Astrocyte of the cerebellum (primary cell): ENCODE measurements around the gene KIF1A.
"Not testable (repeated sequence)": the region's sequence is repeated elsewhere in the genome, so short reads cannot be mapped to it uniquely, and the experiment has no call there.

Experiments
- DNase-seq: peaks from one replicate; pipeline ENCODE4 v3.0.0-alpha.2; 2011; ENCODE audit warnings: low read depth
- H3K4me3 ChIP-seq: 2 replicates; pipeline ENCODE4 v1.5.1; 2011; ENCODE audit warnings: mild to moderate bottlenecking, low read depth, low read length, moderate library complexity
- in situ Hi-C: cut with HindIII; loops from 2 replicates; pipeline ENCODE4 v1.10.0; 2017; ENCODE audit warnings: low sequenced_read_pairs
- TF ChIP-seq, protein P1 (sequence below): IDR thresholded peaks from 2 replicates; pipeline ENCODE4 v1.5.1; 2012; ENCODE audit warnings: low read length, low read depth, moderate library complexity, mild to moderate bottlenecking; ENCODE audit errors: missing control alignments

The KIF1A gene

DNA sequence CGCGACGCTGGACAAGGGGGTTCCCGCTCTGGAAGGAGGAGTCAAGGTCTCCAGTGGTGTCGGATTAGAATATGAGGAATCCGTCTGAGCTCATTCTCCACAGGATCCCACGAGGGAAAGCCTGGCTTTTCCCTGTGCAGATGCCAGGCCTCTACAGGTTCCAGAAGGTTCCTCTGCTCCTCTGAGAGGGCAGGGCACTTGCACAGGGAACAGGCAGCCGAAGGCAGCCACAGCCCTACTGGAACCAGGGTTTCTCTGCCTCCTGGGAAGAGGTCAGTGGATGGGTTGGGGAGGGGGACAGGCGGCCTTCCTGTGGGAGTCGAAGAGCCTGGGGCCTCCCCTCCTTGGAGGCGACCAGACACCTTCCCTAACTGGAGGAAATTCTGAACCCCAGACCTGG, 130.0 kb downstream of the KIF1A start:
- in situ Hi-C loops = no loop called here
- TF ChIP-seq, protein P1, sequence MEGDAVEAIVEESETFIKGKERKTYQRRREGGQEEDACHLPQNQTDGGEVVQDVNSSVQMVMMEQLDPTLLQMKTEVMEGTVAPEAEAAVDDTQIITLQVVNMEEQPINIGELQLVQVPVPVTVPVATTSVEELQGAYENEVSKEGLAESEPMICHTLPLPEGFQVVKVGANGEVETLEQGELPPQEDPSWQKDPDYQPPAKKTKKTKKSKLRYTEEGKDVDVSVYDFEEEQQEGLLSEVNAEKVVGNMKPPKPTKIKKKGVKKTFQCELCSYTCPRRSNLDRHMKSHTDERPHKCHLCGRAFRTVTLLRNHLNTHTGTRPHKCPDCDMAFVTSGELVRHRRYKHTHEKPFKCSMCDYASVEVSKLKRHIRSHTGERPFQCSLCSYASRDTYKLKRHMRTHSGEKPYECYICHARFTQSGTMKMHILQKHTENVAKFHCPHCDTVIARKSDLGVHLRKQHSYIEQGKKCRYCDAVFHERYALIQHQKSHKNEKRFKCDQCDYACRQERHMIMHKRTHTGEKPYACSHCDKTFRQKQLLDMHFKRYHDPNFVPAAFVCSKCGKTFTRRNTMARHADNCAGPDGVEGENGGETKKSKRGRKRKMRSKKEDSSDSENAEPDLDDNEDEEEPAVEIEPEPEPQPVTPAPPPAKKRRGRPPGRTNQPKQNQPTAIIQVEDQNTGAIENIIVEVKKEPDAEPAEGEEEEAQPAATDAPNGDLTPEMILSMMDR = no peak
- H3K4me3 ChIP-seq = no peak overlapping the region
- DNase-seq = no peak

GRCh38 chr2:240688553-240688919, 131.5 kb downstream of the KIF1A start:
- TF ChIP-seq, protein P1 = no peak
- no peak for DNase-seq
- in situ Hi-C loops = no loop called here
- H3K4me3 ChIP-seq = no peak overlapping the region

DNA sequence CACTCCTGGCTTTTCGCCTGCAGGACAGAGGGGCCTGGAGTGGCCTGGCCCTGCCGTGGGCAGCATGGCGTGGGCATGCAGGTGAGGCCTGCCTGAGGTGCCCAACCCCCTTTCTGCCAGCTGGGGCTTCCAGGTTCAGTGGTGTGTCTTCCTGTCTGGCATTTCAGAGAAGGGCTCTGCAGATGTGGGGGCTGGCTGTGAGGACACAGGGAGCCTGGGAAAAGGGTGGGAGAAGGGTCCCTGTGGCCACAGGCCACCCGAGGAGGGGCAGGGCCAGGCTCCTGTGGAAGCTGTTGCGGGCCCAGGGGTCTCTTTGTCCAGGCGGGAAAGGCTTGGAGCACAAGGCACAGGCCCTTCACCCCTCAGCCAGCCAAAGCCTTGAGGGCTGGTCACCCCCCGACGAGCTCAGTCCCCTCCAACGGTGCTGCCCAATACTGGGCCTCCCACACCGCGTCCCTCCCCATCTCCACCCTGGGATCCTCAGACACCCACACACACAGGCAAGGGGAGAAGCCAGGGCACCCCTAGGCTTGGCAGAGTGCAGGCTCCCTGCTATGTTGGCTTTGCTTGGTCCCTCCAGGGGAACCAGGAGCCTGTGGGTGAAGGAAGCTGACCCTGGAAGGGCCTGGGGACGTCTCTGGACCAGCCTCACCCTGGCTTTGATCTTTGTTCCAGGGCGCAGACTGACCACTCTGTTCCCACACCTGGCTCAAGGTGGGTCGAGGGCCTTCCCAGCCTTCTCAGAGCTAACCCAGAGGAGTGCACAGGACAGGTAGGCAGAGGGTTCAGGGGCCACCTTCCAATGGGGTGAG, 132.1 kb downstream of the KIF1A start:
- TF ChIP-seq, protein P1 = no peak
- no peak for DNase-seq
- H3K4me3 ChIP-seq = no peak overlapping the region
- in situ Hi-C loops = no loop called here

GRCh38 chr2:240687045-240687740, 132.8 kb downstream of the KIF1A start:
- in situ Hi-C loops = no loop called here
- no peak for DNase-seq
- no peak overlapping the region for H3K4me3 ChIP-seq
- TF ChIP-seq, protein P1 = no peak

DNA sequence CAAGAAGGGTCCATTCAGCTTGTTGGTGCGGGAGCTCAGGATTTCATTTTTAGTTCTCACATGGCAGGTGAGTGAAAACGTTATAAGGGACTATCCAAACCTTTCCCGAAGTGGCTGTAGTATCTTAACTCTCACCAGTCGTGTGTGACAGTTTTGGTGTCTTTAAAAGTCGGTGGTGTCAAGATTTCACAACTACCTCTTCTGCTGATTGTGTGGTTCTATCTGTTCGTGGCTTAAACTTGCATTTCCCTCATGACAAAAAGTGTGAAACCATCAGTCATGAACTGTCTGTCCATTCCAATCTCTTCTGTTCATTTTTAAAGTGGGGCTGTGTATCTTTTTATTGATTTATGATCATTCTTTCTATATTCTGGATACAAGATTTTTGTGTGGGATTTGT, 133.6 kb downstream of the KIF1A start:
- in situ Hi-C loops = no loop called here

DNA sequence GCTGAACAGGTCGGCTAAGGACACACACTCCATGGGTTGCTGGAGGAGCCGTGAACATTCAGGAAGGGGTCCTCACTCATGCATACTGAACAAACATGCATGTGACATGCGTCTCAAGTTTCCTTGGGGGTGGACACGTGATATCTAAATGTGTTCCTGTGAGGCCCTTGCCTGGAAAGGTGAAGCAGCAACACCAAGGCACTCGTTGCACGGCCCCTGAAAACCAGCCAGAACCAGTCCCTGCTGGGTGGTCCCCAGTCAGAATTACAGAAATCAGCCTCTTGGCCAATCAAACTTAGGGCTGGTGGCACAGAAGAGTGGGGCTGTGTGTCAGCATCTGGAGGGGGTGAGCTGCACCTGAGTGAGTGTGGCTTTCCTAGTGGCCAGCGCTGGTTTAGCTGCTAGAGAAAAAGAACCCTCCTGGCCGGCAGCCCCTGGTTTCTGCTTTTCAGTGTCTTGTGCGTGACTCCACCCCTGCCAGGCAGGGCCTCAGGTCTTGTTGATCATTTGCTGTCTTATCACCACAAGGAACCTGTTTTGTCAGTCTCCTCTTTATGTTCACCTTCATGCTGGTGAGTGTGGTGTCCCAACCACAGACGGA, 134.1 kb downstream of the KIF1A start:
- TF ChIP-seq, protein P1 = no peak
- no peak for DNase-seq
- in situ Hi-C loops = no loop called here
- H3K4me3 ChIP-seq = no peak overlapping the region

More for the DNA sequence above, 133.6 kb downstream of the KIF1A start:
- H3K4me3 ChIP-seq = no peak overlapping the region
- DNase-seq = no peak
- TF ChIP-seq, protein P1 = no peak

DNA sequence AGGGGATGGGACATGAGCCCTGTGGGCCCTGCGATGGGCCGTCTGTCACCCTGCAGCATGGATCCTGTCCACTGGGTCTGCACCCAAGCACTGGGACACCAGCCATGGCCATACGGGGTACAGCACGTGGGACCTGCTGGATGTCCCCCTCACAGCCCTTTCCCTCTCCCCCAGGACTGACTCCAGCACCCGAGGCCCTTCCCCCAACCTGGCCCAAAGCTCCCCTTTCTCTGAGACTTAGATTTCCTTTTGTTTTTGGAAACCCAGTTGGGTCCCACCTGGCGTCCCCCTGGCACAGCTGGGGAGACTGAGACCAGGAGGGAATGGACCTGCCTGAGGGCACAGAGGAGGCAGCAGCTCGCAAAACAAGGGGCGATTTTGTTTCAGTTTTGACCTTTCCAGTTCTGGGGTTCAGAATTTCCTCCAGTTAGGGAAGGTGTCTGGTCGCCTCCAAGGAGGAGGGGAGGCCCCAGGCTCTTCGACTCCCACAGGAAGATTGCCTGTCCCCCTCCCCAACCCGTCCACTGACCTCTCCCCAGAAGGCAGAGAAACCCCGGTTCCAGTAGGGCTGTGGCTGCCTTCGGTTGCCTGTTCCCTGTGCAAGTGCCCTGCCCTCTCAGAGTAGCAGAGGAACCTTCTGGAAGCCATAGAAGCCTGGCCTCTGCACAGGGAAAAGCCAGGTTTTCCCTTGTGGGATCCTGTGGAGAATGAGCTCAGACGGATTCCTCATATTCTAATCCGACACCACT, 135.9 kb downstream of the KIF1A start:
- DNase-seq, H3K4me3 ChIP-seq, in situ Hi-C loops: not testable (repeated sequence)

DNA sequence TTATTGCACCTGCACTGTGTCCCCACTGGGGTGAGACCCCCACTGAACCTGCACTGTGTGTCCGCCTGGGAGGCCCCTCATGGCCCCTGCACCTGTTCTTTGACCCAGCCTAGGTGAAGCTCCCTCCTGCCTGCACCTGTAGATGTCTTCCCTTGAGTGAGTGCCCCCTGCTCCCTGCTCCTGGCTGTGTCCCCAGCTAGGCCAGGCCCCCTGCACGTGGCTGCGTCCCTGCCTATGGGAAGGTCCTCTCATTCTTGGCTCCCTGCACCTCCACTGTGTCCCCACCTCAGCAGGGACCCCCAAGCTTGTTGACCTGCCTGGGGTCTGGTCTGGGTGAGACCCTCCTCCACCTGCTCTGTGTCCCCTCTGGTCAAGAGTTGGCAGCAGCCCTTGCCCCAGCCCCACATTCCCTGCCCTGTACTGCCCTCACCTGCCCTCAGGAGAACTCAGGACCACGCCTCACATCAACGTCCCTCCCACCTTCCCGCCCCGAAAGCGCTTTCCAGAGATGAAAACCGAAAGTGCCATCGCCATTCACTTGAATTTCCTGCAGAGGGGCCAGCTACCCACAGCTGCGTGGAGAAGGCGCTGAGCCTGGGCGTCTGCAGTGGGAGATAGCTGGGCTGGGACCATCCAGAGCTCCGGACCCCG, 136.6 kb downstream of the KIF1A start:
- in situ Hi-C loops, DNase-seq, H3K4me3 ChIP-seq: not testable (repeated sequence)

DNA sequence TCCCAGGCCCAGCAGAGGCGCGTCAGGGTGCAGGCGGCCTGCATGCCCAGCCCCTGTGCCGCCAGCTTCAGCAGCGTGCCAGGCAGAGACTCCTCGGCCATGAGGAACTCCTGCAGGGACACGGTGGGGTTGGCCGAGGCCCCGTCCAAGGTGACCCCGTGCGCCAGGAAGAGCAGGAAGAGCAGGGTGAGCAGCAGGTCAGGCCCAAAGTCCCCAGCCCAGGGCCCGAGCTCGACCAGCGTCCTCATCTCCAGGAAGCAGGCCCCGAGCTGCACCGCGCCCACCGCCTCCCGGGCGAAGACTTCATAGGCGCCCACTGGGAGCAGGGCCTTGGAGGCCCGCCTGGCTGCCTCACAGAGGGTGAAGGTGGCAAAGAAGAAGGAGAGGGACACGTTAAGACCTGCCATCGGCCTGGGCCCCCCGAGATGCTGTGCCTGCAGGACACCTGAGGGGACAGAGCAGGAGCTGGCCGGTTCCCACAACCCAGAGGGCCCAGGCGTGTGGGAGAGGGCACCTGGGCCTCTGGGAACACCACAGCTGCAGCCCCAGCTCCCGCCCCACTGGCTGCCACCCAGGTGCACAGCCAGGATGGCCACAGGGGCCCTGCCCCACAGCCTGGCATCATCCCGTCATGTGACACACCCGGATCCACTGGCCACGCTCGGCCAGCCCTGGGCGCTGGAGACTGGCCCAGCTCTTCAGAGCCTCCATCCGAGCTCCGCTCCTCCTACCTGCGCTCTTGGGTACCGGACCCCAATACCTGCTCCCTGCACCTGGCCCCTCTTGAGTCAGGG, 137.4 kb downstream of the KIF1A start, which contains the start of gene AQP12B:
Gene AQP12B, minus strand, starts transcription at position 455 of the 794 bp plus-strand sequence. Its CDS starts 48 bp downstream, at position 407.
- in situ Hi-C loops, DNase-seq, H3K4me3 ChIP-seq: not testable (repeated sequence)
